ENCODE measurements around the gene MYO5C. TPM values are rescaled to one million over a fixed set of nuclear protein-coding genes. Genes with fewer than 3 reads are reported as not detected.

MYO5C gene
- total and polyA plus RNA-seq, 2 of the 8 experiments (the other 6 are each of a cell fraction or from before 2014, with no cell fraction given), result 8.2 to 26.7 TPM

DNA sequence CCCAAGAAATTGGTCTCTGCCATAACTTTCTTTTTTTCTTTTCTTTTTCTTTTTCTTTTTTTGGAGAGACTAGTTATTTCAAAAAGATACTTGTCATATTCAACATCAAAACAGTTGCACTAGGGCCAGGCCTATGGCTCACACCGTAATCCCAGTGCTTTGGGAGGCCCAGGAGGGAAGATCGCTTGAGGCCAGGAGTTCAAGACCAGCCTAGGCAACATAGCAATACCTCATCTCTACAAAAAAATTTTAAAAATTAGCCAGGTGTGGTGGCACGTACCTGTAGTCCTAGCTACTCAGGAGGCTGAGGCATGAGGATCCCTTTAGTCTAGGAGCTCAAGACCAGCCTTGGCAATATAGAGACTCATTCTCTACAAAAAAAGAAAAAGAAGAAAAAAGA, 55.4 kb downstream of the MYO5C start:
- Histone ChIP-seq H4K91ac (replicated peaks; ENCODE audit: insufficient read length, low read length) (no peak overlapping the region), H3K9ac (replicated peaks in 1 of 4; ENCODE audit: extremely low read depth in 1 of 4, low read depth in 3 of 4, low read length in 3 of 4) (no peak overlapping the region), H3K14ac (ENCODE audit: insufficient read length) (no peak overlapping the region), H3K56ac (replicated peaks; ENCODE audit: insufficient read length, low read depth, low read length) (no peak overlapping the region), H3K23me2 (ENCODE audit: low read depth, low read length) (no peaks in the 10 kb centered on the region), H3K4me2 (ENCODE audit: insufficient read depth in 1 of 2, low read depth in 2 of 2, low read length in 2 of 2) (no peak overlapping the region), H2BK5ac (ENCODE audit: low read depth, low read length) (no peak overlapping the region), H4K8ac (ENCODE audit: extremely low read depth, insufficient read depth, low read length) (no peak overlapping the region), H3K27ac (ENCODE audit: low read depth, low read length) (no peak overlapping the region), H4K20me1 (replicated peaks in 1 of 2; ENCODE audit: control insufficient read depth in 1 of 2, insufficient read depth in 2 of 2, low read length in 2 of 2) (no peaks in the 10 kb centered on the region), H3K36me3 (ENCODE audit: control insufficient read depth in 2 of 4, insufficient read depth in 4 of 4, low read length in 3 of 4) (peaks cover 19 to 59% (median 44%) of the 10 kb centered on the region in 4 experiments; a peak in 6 of 8 replicates), H3K18ac (ENCODE audit: extremely low read depth, low read length) (no peak overlapping the region), H2BK20ac (ENCODE audit: low read length) (no peak overlapping the region), H3K4me3 (ENCODE audit: extremely low read depth in 1 of 4, insufficient read depth in 2 of 4, low read depth in 3 of 4, low read length in 4 of 4) (no peak overlapping the region), H3K4ac (replicated peaks; ENCODE audit: insufficient read length, low read depth, low read length) (no peak overlapping the region), H2AK5ac (ENCODE audit: low read depth, low read length) (no peak overlapping the region), H3K27me3 (replicated peaks in 1 of 4; ENCODE audit: control insufficient read depth in 3 of 4, extremely low read depth in 1 of 4, insufficient read depth in 3 of 4, low read length in 3 of 4) (no peaks in the 10 kb centered on the region), H2BK15ac (ENCODE audit: low read length) (no peak overlapping the region), H3K9me3 (ENCODE audit: insufficient read depth in 2 of 2, low read depth in 1 of 2, low read length in 1 of 2) (no peaks in the 10 kb centered on the region), H3K79me2 (ENCODE audit: control insufficient read depth in 1 of 2, insufficient read depth in 2 of 2, low read length in 2 of 2) (no peaks in the 10 kb centered on the region), H3K23ac (ENCODE audit: insufficient read length) (no peak overlapping the region), H3K4me1 (replicated peaks in 1 of 4; ENCODE audit: control insufficient read depth in 3 of 4, insufficient read depth in 4 of 4, low read length in 3 of 4) (no peaks in the 10 kb centered on the region), H3K79me1 (ENCODE audit: low read depth, low read length) (no peaks in the 10 kb centered on the region), H2BK12ac (ENCODE audit: low read depth, low read length) (no peak overlapping the region), H2AFZ (ENCODE audit: low read length) (no peak overlapping the region), H2BK120ac (replicated peaks; ENCODE audit: low read depth, low read length) (no peak overlapping the region), H4K5ac (ENCODE audit: insufficient read length, low read depth, low read length) (no peak overlapping the region)
- ChIA-PET POLR2A (ENCODE audit: partially characterized antibody) (interaction anchor here (0.7 kb wide), 1 partner anchor 8 kb away, joined by 3 read pairs; no protein-coding TSS in a partner anchor), CTCF (ENCODE audit: partially characterized antibody) (interaction anchor here (0.8 to 3.1 kb wide), 6 partner anchors 13 to 32 kb away, joined by 3 to 23 read pairs (median 5); no protein-coding TSS in a partner anchor)
- no peak for DNase-seq (ENCODE audit: low read depth in 1 of 2, low spot score in 2 of 2)
- 79% methylated on average over 3 of the region's 3 CpGs; no CpG with 5 or more reads in 1 of the 2 experiments for WGBS, 2 experiments (ENCODE audit: extremely low coverage in 1 of 2, insufficient coverage in 1 of 2, insufficient read length in 1 of 2, insufficient replicate concordance in 2 of 2, low coverage in 1 of 2, low lambda C conversion rate in 2 of 2, missing lambda C conversion rate in 1 of 2)
- no peak for TF ChIP-seq KDM5A (IDR thresholded peaks at IDR 0.05; ENCODE audit: low read length)
- FAIRE-seq, result no peak

Measured in H1 (cell line).